ENCODE measurements around the gene KLHL3. TPM values are rescaled to one million over a fixed set of nuclear protein-coding genes. Genes with fewer than 3 reads are reported as not detected.

Gene KLHL3
- total RNA-seq, 2 experiments from 2014 or later = 9.2 to 12.2 TPM

DNA sequence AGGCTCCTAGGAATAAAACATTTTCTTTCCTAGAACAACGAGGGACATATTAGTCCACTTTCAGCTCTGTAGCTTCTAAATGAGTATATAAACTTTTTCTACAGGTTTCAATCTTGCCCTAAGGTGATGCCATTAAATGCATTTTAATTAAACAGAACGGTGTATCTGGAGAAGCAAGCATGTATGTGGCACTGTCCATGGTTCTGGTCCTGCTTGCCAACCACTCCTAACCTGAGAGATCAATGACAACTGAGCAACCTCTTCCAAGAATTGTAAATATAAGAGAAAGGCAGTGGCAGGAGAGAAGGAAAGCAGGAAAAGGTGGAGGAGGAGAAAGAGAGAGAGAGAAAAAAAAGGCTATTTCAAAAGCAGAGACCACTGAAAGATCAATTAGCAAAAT, 141.2 kb downstream of the KLHL3 start:
- DNase-seq (peak; percentile 13), ATAC-seq (no peak)
- H3K27me3 Mint-ChIP-seq = peaks cover 24% of the 10 kb centered on the region
- CTCF ChIA-PET = no interaction called here
- H3K9me3 Mint-ChIP-seq = peaks cover 3% of the 10 kb centered on the region
- no peak for TF ChIP-seq CTCF (IDR thresholded peaks at IDR 0.05)
- no peak overlapping the region for H3K27ac Mint-ChIP-seq
- H3K4me3 Mint-ChIP-seq = no peak overlapping the region
- no peaks in the 10 kb centered on the region for H3K4me1 Mint-ChIP-seq (ENCODE audit: low read depth)
- H3K36me3 Mint-ChIP-seq (ENCODE audit: low read depth) = no peaks in the 10 kb centered on the region
- intact Hi-C loops (cut with micrococcal nuclease) = no loop called here
- POLR2A ChIA-PET = interaction anchor here (1.2 kb wide), 1 partner anchor 86 kb away, joined by 3 read pairs; no protein-coding TSS in a partner anchor

GRCh38 chr5:137592317-137592716, 143.6 kb downstream of the KLHL3 start:
- CTCF ChIA-PET = no interaction called here
- DNase-seq (no peak), ATAC-seq (no peak)
- no peaks in the 10 kb centered on the region for H3K36me3 Mint-ChIP-seq (ENCODE audit: low read depth)
- no peak overlapping the region for H3K4me3 Mint-ChIP-seq
- H3K4me1 Mint-ChIP-seq (ENCODE audit: low read depth) = peaks cover 7% of the 10 kb centered on the region
- peaks cover 17% of the 10 kb centered on the region for H3K27me3 Mint-ChIP-seq
- POLR2A ChIA-PET = no interaction called here
- TF ChIP-seq CTCF (IDR thresholded peaks at IDR 0.05) = no peak
- peaks cover 3% of the 10 kb centered on the region for H3K9me3 Mint-ChIP-seq
- H3K27ac Mint-ChIP-seq = no peak overlapping the region
- intact Hi-C loops (cut with micrococcal nuclease) = no loop called here

DNA sequence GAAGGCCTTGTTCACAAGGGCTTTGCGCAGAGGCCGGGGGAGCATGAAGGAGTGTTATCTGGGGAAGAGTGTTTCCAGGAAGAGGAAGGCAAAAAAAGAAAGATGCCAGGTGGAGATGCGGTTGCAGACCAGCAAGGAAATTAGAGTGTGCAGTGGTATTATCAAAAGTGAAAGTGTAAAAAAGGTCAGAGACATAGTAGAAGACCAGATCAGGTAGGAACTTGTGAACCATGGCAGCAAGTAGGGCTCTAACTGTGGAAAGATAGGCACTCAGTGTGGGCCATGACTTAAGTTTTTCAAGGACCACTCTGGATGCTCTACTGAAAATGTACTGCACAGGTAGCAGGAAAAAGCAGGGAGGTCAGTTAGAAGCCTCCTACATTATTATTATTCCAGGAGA, 146.7 kb downstream of the KLHL3 start:
- Mint-ChIP-seq H3K9me3 (peaks cover 3% of the 10 kb centered on the region), H3K36me3 (ENCODE audit: low read depth) (no peaks in the 10 kb centered on the region), H3K4me3 (no peak overlapping the region), H3K4me1 (ENCODE audit: low read depth) (peaks cover 7% of the 10 kb centered on the region), H3K27ac (no peak overlapping the region), H3K27me3 (peaks cover 17% of the 10 kb centered on the region)
- ChIA-PET POLR2A (no interaction called here), CTCF (interaction anchor here (1.4 kb wide), 1 partner anchor 13 kb away, joined by 3 read pairs; no protein-coding TSS in a partner anchor)
- no peak for ATAC-seq
- DNase-seq = no peak
- no peak for TF ChIP-seq CTCF (IDR thresholded peaks at IDR 0.05)
- intact Hi-C loops (cut with micrococcal nuclease) = no loop called here

- DNase-seq = no peak
- no peak for ATAC-seq
- Mint-ChIP-seq H3K27ac (no peak overlapping the region), H3K36me3 (ENCODE audit: low read depth) (no peaks in the 10 kb centered on the region), H3K27me3 (peaks cover 19% of the 10 kb centered on the region), H3K4me1 (ENCODE audit: low read depth) (peaks cover 7% of the 10 kb centered on the region), H3K9me3 (peaks cover 3% of the 10 kb centered on the region), H3K4me3 (no peak overlapping the region)
- ChIA-PET CTCF (interaction anchor here (0.6 to 1.4 kb wide), 2 partner anchors 15 to 313 kb away, joined by 3 read pairs; no protein-coding TSS in a partner anchor), POLR2A (no interaction called here)
- TF ChIP-seq CTCF (IDR thresholded peaks at IDR 0.05) = no peak
- intact Hi-C loops (cut with micrococcal nuclease) = no loop called here
These were observed 148.0 kb downstream of the KLHL3 start for GRCh38 chr5:137587919-137588318.

DNA sequence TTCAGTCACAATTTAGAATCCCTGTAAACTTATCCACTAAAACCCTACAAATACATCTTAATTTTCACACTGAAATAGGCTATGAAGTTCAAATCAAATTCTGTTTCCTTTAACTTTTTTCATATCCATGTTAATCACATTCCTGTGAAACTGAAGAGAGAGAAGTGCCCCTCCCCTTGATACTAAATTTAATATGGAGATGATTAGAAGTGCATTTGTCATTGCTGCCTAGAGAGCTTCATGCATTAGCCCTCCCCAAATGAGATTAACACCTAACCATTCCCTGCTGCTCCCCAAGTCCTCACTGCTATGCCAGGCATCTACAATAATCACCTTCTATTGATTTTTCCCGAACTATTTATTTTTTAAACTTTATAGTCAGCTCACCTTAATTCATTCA, 151.6 kb downstream of the KLHL3 start:
- no peak overlapping the region for H3K27ac Mint-ChIP-seq
- ChIA-PET CTCF (no interaction called here), POLR2A (interaction anchor here (0.6 kb wide), 1 partner anchor 111 kb away, joined by 4 read pairs; no protein-coding TSS in a partner anchor)
- H3K4me1 Mint-ChIP-seq (ENCODE audit: low read depth) = peaks cover 6% of the 10 kb centered on the region
- intact Hi-C loops (cut with micrococcal nuclease) = no loop called here
- H3K4me3 Mint-ChIP-seq = no peak overlapping the region
- no peaks in the 10 kb centered on the region for H3K36me3 Mint-ChIP-seq (ENCODE audit: low read depth)
- DNase-seq (no peak), ATAC-seq (no peak)
- peaks cover 21% of the 10 kb centered on the region for H3K27me3 Mint-ChIP-seq
- no peaks in the 10 kb centered on the region for H3K9me3 Mint-ChIP-seq
- TF ChIP-seq CTCF (IDR thresholded peaks at IDR 0.05) = no peak

Measured in activated CD8-positive, alpha-beta T cell treated with anti-CD3 and anti-CD28 coated beads for 36 hours (primary cell).